HepG2 (cell line): ENCODE measurements around the gene RTP2. TPM values are rescaled to one million over a fixed set of nuclear protein-coding genes. Genes with fewer than 3 reads are reported as not detected.

ENCODE experiments used
- AHR ChIP-seq: IDR thresholded peaks from 2 replicates; pipeline ENCODE4 v1.6.1; 2018; ENCODE audit warnings: missing genetic modification reagents, missing compliant biosample characterization
- BHLHE40 ChIP-seq: IDR thresholded peaks from 2 replicates; pipeline ENCODE4 v1.6.1; 2011; ENCODE audit warnings: low read length, improper control_type of control experiment
- CHD2 ChIP-seq: IDR thresholded peaks from 2 replicates; pipeline ENCODE4 v1.6.1; 2011; ENCODE audit warnings: low read depth, low read length, improper control_type of control experiment
- DPF2 ChIP-seq: sonication (generic); formaldehyde crosslinking; IDR thresholded peaks from 2 replicates; pipeline ENCODE4 v1.4.0; 2020; ENCODE audit warnings: mild to moderate bottlenecking, low read depth, missing genetic modification reagents, borderline replicate concordance
- FIP1L1 ChIP-seq: fragments of 200-400 bp; formaldehyde crosslinking; IDR thresholded peaks from 2 replicates; pipeline ENCODE4 v1.6.1; 2018; ENCODE audit warnings: low read depth, mild to moderate bottlenecking, low read length, moderate library complexity, borderline replicate concordance; ENCODE audit not compliant: insufficient read depth
- GMEB2 ChIP-seq: IDR thresholded peaks from 2 replicates; pipeline ENCODE4 v1.6.1; 2016; ENCODE audit warnings: missing biosample characterization, missing genetic modification reagents, low read depth
- HNF4G ChIP-seq, 2 experiments: sonication (generic) in 1 of 2; formaldehyde crosslinking in 1 of 2; IDR thresholded peaks; 2 replicates each; pipeline versions ENCODE4 v1.4.0 to v1.6.1; 2011 to 2020; ENCODE audit warnings: borderline replicate concordance in 2 of 2, low read depth in 2 of 2, mild to moderate bottlenecking in 2 of 2, low read length in 1 of 2, missing genetic modification reagents in 1 of 2, moderate library complexity in 1 of 2
- KAT2B ChIP-seq: fragments of 150-350 bp; IDR thresholded peaks from 2 replicates; pipeline ENCODE4 v1.6.1; 2014; ENCODE audit warnings: low read depth, low read length, borderline replicate concordance
- MAF1 ChIP-seq: sonication (generic); formaldehyde crosslinking; IDR thresholded peaks from 2 replicates; pipeline ENCODE4 v1.5.0; 2020; ENCODE audit warnings: missing genetic modification reagents, borderline replicate concordance
- MAFF ChIP-seq: IDR thresholded peaks from 2 replicates; pipeline ENCODE4 v1.6.1; 2011; ENCODE audit warnings: low read depth, low read length, improper control_type of control experiment
- MLXIP ChIP-seq: sonication (generic); formaldehyde crosslinking; IDR thresholded peaks from 2 replicates; pipeline ENCODE4 v1.9.0; 2021; ENCODE audit warnings: missing genetic modification reagents, borderline replicate concordance
- RCOR2 ChIP-seq: IDR thresholded peaks from 2 replicates; pipeline ENCODE4 v1.6.1; 2016; ENCODE audit warnings: missing biosample characterization, missing genetic modification reagents
- SIN3B ChIP-seq: fragments of 150-350 bp; IDR thresholded peaks from 2 replicates; pipeline ENCODE4 v1.6.1; 2014; ENCODE audit warnings: low read length
- TBX2 ChIP-seq: sonication (generic); formaldehyde crosslinking; IDR thresholded peaks from 2 replicates; pipeline ENCODE4 v1.5.0; 2020; ENCODE audit warnings: missing genetic modification reagents, mild to moderate bottlenecking, borderline replicate concordance
- TCF7L2 ChIP-seq: IDR thresholded peaks from 2 replicates; pipeline ENCODE4 v1.6.1; 2011; ENCODE audit warnings: mild to moderate bottlenecking, low read depth, low read length, moderate library complexity
- TOPORS ChIP-seq: sonication (generic); formaldehyde crosslinking; IDR thresholded peaks from 2 replicates; pipeline ENCODE4 v1.8.0; 2023; ENCODE audit warnings: mild to moderate bottlenecking, missing genetic modification reagents
- ZBTB43 ChIP-seq: sonication (generic); formaldehyde crosslinking; conservative IDR thresholded peaks from 2 replicates; pipeline ENCODE4 v1.4.0; 2020; ENCODE audit warnings: missing genetic modification reagents
- ZFP36L1 ChIP-seq: sonication (generic); formaldehyde crosslinking; IDR thresholded peaks from 2 replicates; pipeline ENCODE4 v1.8.0; 2022; ENCODE audit warnings: mild to moderate bottlenecking, missing genetic modification reagents, moderate library complexity
- ZNF230 ChIP-seq: sonication (generic); formaldehyde crosslinking; IDR thresholded peaks from 2 replicates; pipeline ENCODE4 v1.4.0; 2020; ENCODE audit warnings: mild to moderate bottlenecking, missing genetic modification reagents
- ZNF652 ChIP-seq: IDR thresholded peaks from 2 replicates; pipeline ENCODE4 v1.6.1; 2016; ENCODE audit warnings: low read depth, borderline replicate concordance
- polyA plus RNA-seq, 8 experiments: library from polyadenylated mRNA; depleted of rRNA in 3 of 8; stranded (reverse) in 7 of 8; unstranded in 1 of 8; fragments of >200 nt; fragmentation: Illumina TruSeq in 4 of 8; extraction: Trizol in 4 of 8; gene quantifications; 2 replicates each; pipeline versions ENCODE4 v1.2.1 to v1.2.3, GENCODE V29; 2011 to 2016; ENCODE audit warnings: low read depth in 4 of 8, missing spikeins in 1 of 8, mixed read lengths in 1 of 8; ENCODE audit not compliant: insufficient read depth in 1 of 8
- total RNA-seq, 5 experiments: library from RNA; depleted of rRNA; stranded (reverse); fragments of >200 nt; fragmentation: Illumina TruSeq; extraction: Trizol; gene quantifications; 2 replicates each; pipeline ENCODE4 v1.2.3, GENCODE V29; 2016; ENCODE audit warnings: low read depth in 1 of 5
- TF ChIP-seq, protein P1 (sequence below): sonication (generic); formaldehyde crosslinking; IDR thresholded peaks from 2 replicates; pipeline ENCODE4 v1.4.0; 2020; ENCODE audit warnings: missing genetic modification reagents

RTP2 gene
- total and polyA plus RNA-seq, 2 of the 13 experiments (the other 11 are each of a cell fraction or from before 2014, with no cell fraction given): not detected

DNA sequence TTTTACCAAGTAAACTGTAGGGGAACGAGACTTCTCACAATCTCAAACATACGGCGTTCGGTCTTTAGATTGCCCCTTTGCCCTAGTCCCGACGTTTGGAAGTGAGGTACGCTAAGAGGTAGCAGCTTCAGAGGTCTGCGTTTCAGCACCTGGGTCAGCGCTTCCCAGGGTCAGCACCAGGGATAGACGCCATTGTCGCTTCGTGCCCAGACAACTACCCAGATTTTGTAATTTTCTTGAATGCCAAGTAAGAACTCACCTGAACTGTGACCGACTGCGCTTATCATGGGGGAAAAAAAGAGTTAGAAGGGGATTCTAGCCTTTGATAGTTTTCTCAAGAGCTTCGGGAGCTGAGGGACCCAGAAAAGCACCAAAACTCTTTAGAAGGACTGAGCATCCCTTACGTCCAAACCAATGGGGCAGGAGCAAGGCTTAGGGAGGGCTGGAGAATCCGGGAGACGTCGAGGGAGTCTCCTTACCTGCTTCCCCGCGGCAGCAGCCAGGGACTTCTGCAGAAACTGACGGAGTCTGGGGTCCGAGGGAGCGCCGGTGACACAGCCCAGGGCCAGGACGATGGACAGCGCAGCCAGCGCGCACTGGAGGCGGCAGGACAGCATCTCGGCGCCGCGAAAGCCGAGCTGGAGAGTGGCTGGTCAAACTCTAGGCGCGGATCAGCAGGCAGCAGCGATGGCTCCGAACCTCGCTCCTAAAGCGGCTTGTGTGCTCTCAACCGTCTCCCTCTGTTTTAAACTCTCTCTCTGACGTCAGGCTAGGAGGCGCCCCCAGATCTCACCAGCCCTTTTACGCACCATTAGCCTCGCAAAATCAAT is 32.5 kb downstream of the RTP2 start, which contains the start of gene SST (continued):
- TF ChIP-seq GMEB2 (CRISPR knock-in tag): no peak
- peak; percentile 90 for TF ChIP-seq TOPORS (CRISPR knock-in tag)
- TF ChIP-seq MAF1 (CRISPR knock-in tag): peak; percentile 98
- peak; percentile 93 for TF ChIP-seq ZBTB43 (CRISPR knock-in tag)
- TF ChIP-seq ZNF230 (CRISPR knock-in tag): peak; percentile 84; the same call in 1 of the 2 replicates
- peak; percentile 68 for TF ChIP-seq TBX2 (CRISPR knock-in tag)
- peak; percentile 33; the same call in 1 of the 2 replicates for TF ChIP-seq RCOR2 (CRISPR knock-in tag)
- TF ChIP-seq ZFP36L1 (CRISPR knock-in tag): 0 out of 2 replicates have a peak, but pooled peaks have one; percentile 36
- no peak for TF ChIP-seq BHLHE40
- TF ChIP-seq MAFF: no peak
- TF ChIP-seq CHD2: no peak
- no peak for TF ChIP-seq HNF4G (IDR thresholded peaks at IDR 0.05; ENCODE audit: borderline replicate concordance, low read depth, low read length)
- no peak for TF ChIP-seq HNF4G (CRISPR knock-in tag; IDR thresholded peaks at IDR 0.05; ENCODE audit: borderline replicate concordance, low read depth)
- TF ChIP-seq KAT2B: no peak
- TF ChIP-seq FIP1L1: no peak
- TF ChIP-seq AHR (CRISPR knock-in tag): peak; percentile 99
- peak; percentile 96 for TF ChIP-seq MLXIP (CRISPR knock-in tag)
- no peak for TF ChIP-seq DPF2 (CRISPR knock-in tag)
- TF ChIP-seq ZNF652 (CRISPR knock-in tag): no peak
- TF ChIP-seq TCF7L2: no peak
- TF ChIP-seq SIN3B: no peak
- TF ChIP-seq, protein P1, sequence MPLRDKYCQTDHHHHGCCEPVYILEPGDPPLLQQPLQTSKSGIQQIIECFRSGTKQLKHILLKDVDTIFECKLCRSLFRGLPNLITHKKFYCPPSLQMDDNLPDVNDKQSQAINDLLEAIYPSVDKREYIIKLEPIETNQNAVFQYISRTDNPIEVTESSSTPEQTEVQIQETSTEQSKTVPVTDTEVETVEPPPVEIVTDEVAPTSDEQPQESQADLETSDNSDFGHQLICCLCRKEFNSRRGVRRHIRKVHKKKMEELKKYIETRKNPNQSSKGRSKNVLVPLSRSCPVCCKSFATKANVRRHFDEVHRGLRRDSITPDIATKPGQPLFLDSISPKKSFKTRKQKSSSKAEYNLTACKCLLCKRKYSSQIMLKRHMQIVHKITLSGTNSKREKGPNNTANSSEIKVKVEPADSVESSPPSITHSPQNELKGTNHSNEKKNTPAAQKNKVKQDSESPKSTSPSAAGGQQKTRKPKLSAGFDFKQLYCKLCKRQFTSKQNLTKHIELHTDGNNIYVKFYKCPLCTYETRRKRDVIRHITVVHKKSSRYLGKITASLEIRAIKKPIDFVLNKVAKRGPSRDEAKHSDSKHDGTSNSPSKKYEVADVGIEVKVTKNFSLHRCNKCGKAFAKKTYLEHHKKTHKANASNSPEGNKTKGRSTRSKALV (CRISPR knock-in tag): peak; percentile 84
